Measurements from ENCODE around the gene TMOD1.
"Not testable (repeated sequence)": the region's sequence is repeated elsewhere in the genome, so short reads cannot be mapped to it uniquely, and the experiment has no call there.

TMOD1 gene

GRCh38 chr9:97571664-97572063 is 70.2 kb downstream of the TMOD1 start:
- DNase-seq = no peak

- DNase-seq = no peak
Measured at GRCh38 chr9:97572196-97572891, 70.9 kb downstream of the TMOD1 start.

- DNase-seq = no peak
Measured at GRCh38 chr9:97572892-97573365, 71.5 kb downstream of the TMOD1 start.

- no peak for DNase-seq
Measured at GRCh38 chr9:97573482-97574073, 72.1 kb downstream of the TMOD1 start.

GRCh38 chr9:97574101-97574571 is 72.7 kb downstream of the TMOD1 start:
- DNase-seq = not testable (repeated sequence)

GRCh38 chr9:97574921-97575672 is 73.6 kb downstream of the TMOD1 start:
- peak; percentile 10 for DNase-seq

- no peak for DNase-seq
Measured at GRCh38 chr9:97575673-97576200, 74.3 kb downstream of the TMOD1 start.

GRCh38 chr9:97577051-97577450 is 75.6 kb downstream of the TMOD1 start:
- DNase-seq = no peak

- no peak for DNase-seq
Measured at GRCh38 chr9:97578846-97579245, 77.4 kb downstream of the TMOD1 start.

GRCh38 chr9:97579914-97580313 is 78.4 kb downstream of the TMOD1 start:
- no peak for DNase-seq

GRCh38 chr9:97581590-97581989 is 80.1 kb downstream of the TMOD1 start:
- not testable (repeated sequence) for DNase-seq

- DNase-seq = not testable (repeated sequence)
Measured at GRCh38 chr9:97584778-97585177, 83.3 kb downstream of the TMOD1 start.

GRCh38 chr9:97586909-97587308 is 85.4 kb downstream of the TMOD1 start:
- not testable (repeated sequence) for DNase-seq

- DNase-seq = no peak
Measured at GRCh38 chr9:97591535-97591934, 90.1 kb downstream of the TMOD1 start.

GRCh38 chr9:97592126-97592525 is 90.7 kb downstream of the TMOD1 start:
- no peak for DNase-seq

GRCh38 chr9:97593960-97594359 is 92.5 kb downstream of the TMOD1 start:
- no peak for DNase-seq

GRCh38 chr9:97594381-97594921 is 93.0 kb downstream of the TMOD1 start:
- no peak for DNase-seq

- DNase-seq = no peak
Measured at GRCh38 chr9:97596906-97597305, 95.4 kb downstream of the TMOD1 start.

- peak; percentile 64 for DNase-seq
Measured at GRCh38 chr9:97598461-97599288, 97.2 kb downstream of the TMOD1 start.

GRCh38 chr9:97599314-97599846 is 97.9 kb downstream of the TMOD1 start:
- DNase-seq = no peak

GRCh38 chr9:97600531-97601227 is 99.2 kb downstream of the TMOD1 start:
- DNase-seq = no peak

Data from stimulated activated CD4-positive, alpha-beta T cell treated with anti-CD3 and anti-CD28 coated beads, Interleukin-4, amount 100 ng/mL, for 1 hour (primary cell).